ENCODE measurements around the gene THSD7A. TPM values are rescaled to one million over a fixed set of nuclear protein-coding genes. Genes with fewer than 3 reads are reported as not detected.

Gene THSD7A
- total and polyA plus RNA-seq, 2 of the 4 experiments (the other 2 are of a cell fraction), result 0.02 to 0.18 TPM

GRCh38 chr7:11787534-11787933, 44.5 kb downstream of the THSD7A start:
- Histone ChIP-seq H4K91ac (ENCODE audit: insufficient read depth, low read depth, low read length) (no peak overlapping the region), H3K14ac (replicated peaks; ENCODE audit: low read depth, low read length) (no peak overlapping the region), H3K9ac (ENCODE audit: low read depth, low read length) (no peak overlapping the region), H3K79me1 (ENCODE audit: low read depth in 1 of 2, low read length in 2 of 2) (no peaks in the 10 kb centered on the region), H3K4me3 (ENCODE audit: insufficient read depth, low read depth, low read length) (no peak overlapping the region), H2AFZ (replicated peaks; ENCODE audit: low read length, poor library complexity) (no peak overlapping the region), H3K4ac (ENCODE audit: low read depth, low read length) (no peak overlapping the region), H2BK5ac (ENCODE audit: low read depth, low read length, poor library complexity, severe bottlenecking) (no peak overlapping the region), H3K9me3 (ENCODE audit: control insufficient read depth, insufficient read depth, low read length) (no peaks in the 10 kb centered on the region), H2BK120ac (ENCODE audit: low read depth, low read length) (no peak overlapping the region), H3K27ac (ENCODE audit: insufficient read depth, low read length) (no peak overlapping the region), H3K18ac (ENCODE audit: low read depth, low read length) (no peak overlapping the region), H4K8ac (ENCODE audit: low read depth in 2 of 2, low read length in 2 of 2) (no peak overlapping the region), H3K27me3 (ENCODE audit: control insufficient read depth, insufficient read depth, low read length) (no peaks in the 10 kb centered on the region), H4K5ac (ENCODE audit: low read depth, low read length) (no peak overlapping the region), H3K23ac (ENCODE audit: low read depth, low read length) (no peak overlapping the region), H2AK9ac (replicated peaks; ENCODE audit: low read depth, low read length, poor library complexity) (no peak overlapping the region), H4K20me1 (ENCODE audit: insufficient read depth, low read length) (no peaks in the 10 kb centered on the region), H3K9me1 (ENCODE audit: insufficient read depth, low read length) (no peaks in the 10 kb centered on the region), H2AK5ac (ENCODE audit: low read depth, low read length) (no peak overlapping the region), H2BK15ac (ENCODE audit: low read depth, low read length) (no peak overlapping the region), H2BK20ac (ENCODE audit: low read depth, low read length) (no peak overlapping the region), H3K4me2 (ENCODE audit: low read depth, low read length) (no peak overlapping the region), H3K4me1 (ENCODE audit: control insufficient read depth, insufficient read depth, low read length) (no peaks in the 10 kb centered on the region), H3K56ac (ENCODE audit: extremely low read depth, insufficient read depth, low read length) (no peak overlapping the region), H3K36me3 (ENCODE audit: control insufficient read depth, insufficient read depth, low read length) (no peaks in the 10 kb centered on the region)
- DNase-seq, result no peak
- ATAC-seq (ENCODE audit: low read depth), result no peak
- dilution Hi-C loops (cut with HindIII; ENCODE audit: low sequenced_read_pairs, unreplicated experiment), result no loop called here
- intact Hi-C loops (cut with micrococcal nuclease), result no loop called here
- in situ Hi-C loops (cut with MboI; ENCODE audit: low sequenced_read_pairs), result no loop called here
- BruUV-seq (replicated peaks), result no TSS peak
- WGBS, 2 experiments (ENCODE audit: extremely low coverage in 2 of 2, insufficient read length in 1 of 2), result no CpG with 5 or more reads among the region's 4 CpGs
- ChIA-PET CTCF (no interaction called here), POLR2A (ENCODE audit: unreplicated experiment) (no interaction called here)
- TF ChIP-seq MAFK (IDR thresholded peaks at IDR 0.05; ENCODE audit: low read depth, low read length) (no peak), USF2 (IDR thresholded peaks at IDR 0.05; ENCODE audit: low read depth, low read length) (no peak), CHD1 (IDR thresholded peaks at IDR 0.05; ENCODE audit: low read depth, low read length) (no peak), SMC3 (IDR thresholded peaks at IDR 0.05; ENCODE audit: low read depth, low read length) (no peak), FOS (IDR thresholded peaks at IDR 0.05; ENCODE audit: low read depth, low read length) (no peak), CTCF (conservative IDR thresholded peaks at IDR 0.05; ENCODE audit: low read depth, low read length) (no peak), POLR2A (IDR thresholded peaks at IDR 0.05; ENCODE audit: low read depth, low read length) (no peak), NFE2L2 (IDR thresholded peaks at IDR 0.05; ENCODE audit: low read depth, low read length) (no peak), RFX5 (IDR thresholded peaks at IDR 0.05; ENCODE audit: low read depth, low read length) (no peak), CEBPB (IDR thresholded peaks at IDR 0.05; ENCODE audit: low read depth, low read length) (no peak), RCOR1 (IDR thresholded peaks at IDR 0.05; ENCODE audit: insufficient replicate concordance, low read length) (no peak), MAZ (IDR thresholded peaks at IDR 0.05; ENCODE audit: borderline replicate concordance, low read depth, low read length) (no peak), MXI1 (IDR thresholded peaks at IDR 0.05; ENCODE audit: borderline replicate concordance, low read depth, low read length) (no peak), RAD21 (IDR thresholded peaks at IDR 0.05; ENCODE audit: low read length) (no peak), ELK1 (IDR thresholded peaks at IDR 0.05; ENCODE audit: borderline replicate concordance, low read depth, low read length) (no peak), BHLHE40 (IDR thresholded peaks at IDR 0.05; ENCODE audit: low read depth, low read length) (no peak)

Measured in IMR-90 (cell line).